Skin of body (tissue), 2 donors: ENCODE measurements around the gene PLEKHM2. TPM values are rescaled to one million over a fixed set of nuclear protein-coding genes. Genes with fewer than 3 reads are reported as not detected.

Experiments
- DNase-seq: peaks from one replicate; lab custom pipeline; 2025; lab: John Stamatoyannopoulos, UW
- total RNA-seq: library from RNA; depleted of rRNA; stranded (reverse); fragments of >200 nt; gene quantifications from one replicate; pipeline ENCODE4 v1.2.3, GENCODE V29; 2014

Gene PLEKHM2
- total RNA-seq, 1 donor from 2014 or later, result 19.6 TPM

DNA sequence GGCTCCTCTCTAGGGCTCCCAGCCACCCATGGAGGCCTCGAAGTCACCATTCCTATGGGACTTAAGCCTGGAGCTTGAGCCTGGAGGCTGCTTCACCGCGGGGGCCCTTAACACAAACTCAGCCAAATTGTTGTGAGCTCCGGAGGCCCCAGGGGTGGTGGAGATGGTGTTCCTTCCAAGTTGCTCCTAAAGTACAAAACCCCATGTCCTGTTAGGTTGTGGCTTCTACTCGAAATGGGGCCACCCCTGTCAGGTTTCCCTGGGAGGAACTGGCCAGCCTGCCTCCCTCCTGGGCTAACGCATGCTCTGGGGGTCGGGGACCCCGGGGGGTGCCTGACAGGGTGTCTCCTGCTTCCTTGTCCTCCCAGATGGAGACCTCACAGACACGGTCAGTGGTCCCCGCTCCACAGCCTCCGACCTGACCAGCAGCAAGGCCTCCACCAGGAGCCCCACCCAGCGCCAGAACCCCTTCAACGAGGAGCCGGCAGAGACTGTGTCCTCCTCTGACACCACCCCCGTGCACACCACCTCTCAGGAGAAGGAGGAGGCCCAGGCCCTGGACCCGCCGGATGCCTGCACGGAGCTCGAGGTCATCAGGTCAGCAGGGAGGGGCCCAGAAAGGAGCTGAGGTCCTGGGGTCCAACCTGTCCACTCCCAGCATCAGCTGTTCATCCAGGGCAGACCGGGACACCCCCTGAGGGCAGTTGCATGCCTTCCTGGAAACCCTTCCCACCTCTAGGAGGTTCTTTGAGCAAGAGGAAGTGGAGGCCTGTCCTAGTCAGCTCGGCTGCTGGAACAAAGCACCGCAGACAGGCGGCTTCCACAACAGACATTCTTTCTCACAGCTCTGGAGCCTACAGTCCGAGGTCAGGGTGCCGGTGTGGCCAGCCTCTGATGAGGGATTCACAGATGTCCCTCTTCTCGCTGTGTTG lies 41.1 kb downstream of the PLEKHM2 start:
- DNase-seq, result no peak

DNA sequence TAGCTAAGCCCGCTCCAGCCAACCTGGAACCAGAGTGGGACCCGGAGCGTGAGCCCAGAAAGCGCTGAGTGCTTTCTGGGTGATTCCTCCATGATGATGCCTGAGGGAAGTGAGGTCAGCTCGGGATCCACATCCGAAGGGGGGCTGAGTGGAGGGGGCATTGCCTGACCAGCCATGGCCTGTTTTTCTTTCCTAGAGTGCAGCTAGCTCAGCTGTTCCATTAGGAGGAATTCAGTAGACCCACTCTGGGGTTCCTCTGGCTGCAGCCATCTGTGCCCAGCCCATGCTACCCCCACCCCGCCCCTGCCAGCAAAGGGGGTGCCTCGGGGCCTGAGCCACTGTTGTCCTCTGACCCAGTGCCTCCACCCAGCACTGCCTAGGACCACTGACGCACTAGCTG lies 42.4 kb downstream of the PLEKHM2 start:
- no peak for DNase-seq

- no peak for DNase-seq
Observed at GRCh38 chr1:15727021-15727420, 42.9 kb downstream of the PLEKHM2 start.

DNA sequence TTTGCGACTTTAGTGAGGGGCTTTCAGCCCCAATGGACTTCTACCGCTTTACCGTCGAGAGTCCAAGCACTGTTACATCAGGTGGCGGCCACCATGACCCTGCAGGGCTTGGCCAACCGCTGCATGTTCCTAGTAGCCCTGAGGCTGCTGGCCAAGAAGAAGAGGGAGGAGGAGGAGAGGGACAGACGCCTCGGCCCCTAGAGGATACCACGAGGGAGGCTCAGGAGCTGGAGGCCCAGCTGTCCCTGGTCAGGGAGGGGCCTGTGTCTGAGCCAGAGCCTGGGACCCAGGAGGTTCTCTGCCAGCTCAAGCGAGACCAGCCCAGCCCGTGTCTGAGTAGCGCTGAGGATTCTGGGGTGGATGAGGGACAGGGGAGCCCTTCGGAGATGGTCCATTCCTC lies 43.3 kb downstream of the PLEKHM2 start:
- DNase-seq, result no peak

- DNase-seq, result no peak
Observed at GRCh38 chr1:15727866-15728534, 43.9 kb downstream of the PLEKHM2 start.

DNA sequence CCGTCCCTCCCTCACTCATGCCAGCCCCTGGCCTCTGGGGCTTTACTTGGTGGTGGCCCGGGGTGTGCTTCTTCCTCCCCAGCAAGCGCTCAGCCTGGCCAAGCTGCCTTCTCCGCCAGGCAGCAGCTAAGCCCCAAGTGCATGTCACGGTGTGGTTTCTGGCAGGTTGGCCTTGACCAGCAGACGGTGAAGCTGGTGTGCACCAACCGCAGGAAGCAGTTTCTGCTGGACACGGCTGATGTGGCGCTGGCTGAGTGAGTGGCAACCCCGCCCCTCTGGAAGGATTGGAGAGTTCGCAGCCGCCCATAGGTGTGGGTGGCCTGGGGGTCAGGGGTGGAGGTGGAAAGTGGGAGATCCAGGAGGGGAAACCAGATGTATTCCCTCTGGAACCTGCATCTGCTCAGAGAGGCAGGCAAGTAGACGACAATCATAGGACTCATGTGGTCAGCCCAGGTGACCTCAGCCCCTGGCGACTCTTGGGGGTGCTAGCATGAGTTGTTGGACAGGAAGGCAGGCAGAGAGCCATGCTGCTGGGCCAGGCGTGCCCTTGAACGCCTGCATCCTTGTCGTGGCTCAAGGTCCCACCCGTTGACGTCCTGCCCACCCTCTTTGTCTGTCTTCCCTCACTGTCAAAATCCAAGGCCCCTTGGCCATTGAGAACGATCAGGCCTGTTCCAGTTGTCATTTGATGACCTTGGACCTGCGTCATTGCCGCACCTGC lies 45.0 kb downstream of the PLEKHM2 start:
- DNase-seq, result no peak

DNA sequence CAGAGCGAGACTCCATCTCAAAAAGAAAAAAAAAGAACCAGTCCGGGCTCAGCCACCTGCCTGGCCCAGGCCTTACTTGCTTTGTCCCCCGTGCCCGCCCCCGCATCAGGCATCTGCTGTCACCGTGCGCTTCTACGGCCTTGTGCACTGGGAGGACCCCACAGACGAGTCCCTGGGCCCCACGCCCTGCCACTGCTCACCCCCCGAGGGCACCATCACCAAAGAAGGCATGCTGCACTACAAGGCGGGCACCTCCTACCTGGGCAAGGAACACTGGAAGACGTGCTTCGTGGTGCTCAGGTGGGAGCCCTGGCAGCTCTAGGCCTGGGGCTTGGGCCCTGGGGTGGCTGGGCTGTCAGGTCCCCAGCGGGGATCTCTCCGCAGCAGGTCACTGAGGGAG lies 46.3 kb downstream of the PLEKHM2 start:
- no peak for DNase-seq

GRCh38 chr1:15730936-15731335 lies 46.8 kb downstream of the PLEKHM2 start:
- DNase-seq, result no peak

DNA sequence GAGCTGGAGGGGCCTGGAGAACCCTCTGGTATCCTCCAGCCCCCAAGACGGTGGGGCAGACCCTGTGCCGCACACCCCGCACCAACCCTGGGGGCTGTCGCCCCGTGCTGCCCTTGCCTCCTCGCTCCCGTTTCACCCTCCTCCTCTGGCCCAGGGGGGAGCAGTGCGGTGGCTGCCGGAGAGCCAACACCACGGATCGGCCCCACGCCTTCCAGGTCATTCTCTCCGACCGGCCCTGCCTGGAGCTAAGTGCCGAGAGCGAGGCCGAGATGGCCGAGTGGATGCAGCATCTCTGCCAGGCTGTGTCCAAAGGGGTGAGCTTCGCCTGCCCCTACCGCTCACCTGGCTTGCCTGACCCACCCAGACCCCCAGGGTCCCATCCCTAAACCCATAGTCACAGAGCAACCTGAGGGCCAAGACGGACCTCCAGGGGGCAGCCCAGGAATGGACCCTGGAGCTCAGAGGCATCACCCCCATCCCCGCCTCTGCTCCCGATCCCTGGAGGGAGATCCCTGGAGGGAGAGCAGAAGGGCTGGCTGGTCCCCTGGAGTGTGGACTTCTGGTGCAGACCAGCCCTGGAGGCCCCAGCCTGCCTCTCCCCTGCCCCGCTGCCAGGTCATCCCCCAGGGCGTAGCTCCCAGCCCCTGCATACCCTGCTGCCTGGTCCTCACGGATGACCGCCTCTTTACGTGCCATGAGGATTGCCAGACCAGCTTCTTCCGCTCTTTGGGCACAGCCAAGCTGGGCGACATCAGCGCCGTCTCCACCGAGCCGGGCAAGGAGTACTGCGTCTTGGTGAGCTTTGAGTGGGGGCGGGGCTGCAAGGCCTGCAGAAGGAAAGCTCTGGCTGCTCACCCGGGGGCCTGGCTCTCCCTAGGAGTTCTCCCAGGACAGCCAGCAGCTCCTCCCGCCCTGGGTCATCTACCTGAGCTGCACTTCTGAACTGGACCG lies 47.9 kb downstream of the PLEKHM2 start:
- no peak for DNase-seq

DNA sequence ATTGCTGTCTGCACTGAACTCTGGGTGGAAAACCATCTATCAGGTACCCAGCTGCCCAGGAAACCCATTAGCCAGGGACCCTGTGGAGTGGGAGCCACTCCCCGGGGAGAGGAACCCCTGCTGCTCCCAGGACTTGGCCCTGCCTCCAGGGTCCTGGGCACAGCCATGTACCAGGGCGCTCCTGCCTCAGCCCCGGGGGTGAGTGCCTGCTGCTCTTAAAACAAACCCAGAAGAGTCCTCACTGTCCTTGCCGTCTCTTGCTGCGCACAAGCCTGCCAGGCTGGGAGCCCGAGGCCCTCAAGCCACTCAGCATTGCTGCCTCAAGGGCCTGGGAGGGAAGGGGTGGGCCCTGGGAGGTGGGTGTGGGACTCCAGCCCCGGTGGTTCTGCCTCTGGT lies 48.6 kb downstream of the PLEKHM2 start:
- DNase-seq, result no peak

DNA sequence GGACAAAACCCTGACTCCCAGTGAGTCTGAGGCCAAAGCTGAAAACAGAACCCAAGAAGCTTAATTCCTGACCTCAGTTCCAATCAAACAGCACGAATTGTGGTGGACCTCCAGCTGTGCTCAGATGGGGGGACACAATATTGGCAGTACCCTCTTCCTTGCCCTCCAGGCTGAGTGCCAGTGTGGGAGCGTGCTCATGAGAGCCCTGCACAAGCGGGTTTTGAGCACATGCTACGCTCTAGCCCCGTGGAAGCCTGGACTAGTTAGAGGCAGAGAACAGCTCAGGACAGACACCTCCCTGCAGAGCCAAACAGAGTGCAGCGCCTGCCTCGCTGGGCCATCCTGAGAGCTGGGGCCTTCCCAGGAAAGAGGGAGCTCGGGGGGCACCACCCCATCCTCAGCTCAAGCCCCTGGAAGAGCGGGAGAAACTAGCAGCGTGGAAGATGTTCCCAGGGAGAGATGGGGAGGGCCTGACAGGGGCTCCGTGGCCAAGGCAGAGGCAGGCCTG lies 49.2 kb downstream of the PLEKHM2 start:
- no peak for DNase-seq

- no peak for DNase-seq
Observed at GRCh38 chr1:15733726-15734226, 49.7 kb downstream of the PLEKHM2 start.

DNA sequence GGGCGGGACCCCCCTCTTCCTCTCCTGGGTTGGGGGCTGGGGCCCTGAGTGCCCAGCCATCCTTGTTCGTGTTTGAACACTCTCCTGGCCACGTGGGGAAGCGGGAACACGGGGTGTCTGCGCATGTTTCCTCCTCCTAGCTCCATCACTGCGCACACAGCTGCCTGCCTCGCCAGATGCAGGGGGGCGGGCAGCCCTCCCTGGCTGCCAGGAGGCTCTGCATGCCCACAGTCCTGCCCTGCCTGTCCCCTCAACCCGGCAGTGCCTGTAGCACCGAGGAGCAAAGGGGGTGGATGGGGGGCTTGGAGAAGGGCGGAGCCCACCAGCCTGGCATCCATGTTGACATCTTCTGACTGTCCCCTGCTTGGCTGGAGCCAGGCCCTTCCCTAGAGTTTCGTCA lies 50.2 kb downstream of the PLEKHM2 start:
- DNase-seq, result no peak

DNA sequence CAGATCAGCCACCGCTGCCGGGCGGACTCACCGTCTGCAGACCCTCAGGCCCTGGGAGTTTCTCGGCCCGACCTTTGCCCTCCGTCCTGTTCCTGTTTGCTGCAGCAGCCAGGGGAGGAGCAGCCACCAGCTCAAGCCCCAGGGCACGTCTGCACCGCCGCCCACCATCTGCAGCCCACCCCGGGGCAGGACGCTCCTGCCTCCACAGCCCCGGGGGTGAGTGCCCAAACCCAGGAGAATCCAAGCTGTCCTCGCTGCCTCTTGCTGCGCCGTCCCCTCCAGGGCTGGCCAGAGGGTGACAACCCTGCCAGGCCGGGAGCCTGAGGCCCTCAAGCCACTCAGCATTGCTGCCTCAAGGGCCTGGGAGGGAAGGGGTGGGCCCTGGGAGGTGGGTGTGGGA lies 50.8 kb downstream of the PLEKHM2 start:
- no peak for DNase-seq

DNA sequence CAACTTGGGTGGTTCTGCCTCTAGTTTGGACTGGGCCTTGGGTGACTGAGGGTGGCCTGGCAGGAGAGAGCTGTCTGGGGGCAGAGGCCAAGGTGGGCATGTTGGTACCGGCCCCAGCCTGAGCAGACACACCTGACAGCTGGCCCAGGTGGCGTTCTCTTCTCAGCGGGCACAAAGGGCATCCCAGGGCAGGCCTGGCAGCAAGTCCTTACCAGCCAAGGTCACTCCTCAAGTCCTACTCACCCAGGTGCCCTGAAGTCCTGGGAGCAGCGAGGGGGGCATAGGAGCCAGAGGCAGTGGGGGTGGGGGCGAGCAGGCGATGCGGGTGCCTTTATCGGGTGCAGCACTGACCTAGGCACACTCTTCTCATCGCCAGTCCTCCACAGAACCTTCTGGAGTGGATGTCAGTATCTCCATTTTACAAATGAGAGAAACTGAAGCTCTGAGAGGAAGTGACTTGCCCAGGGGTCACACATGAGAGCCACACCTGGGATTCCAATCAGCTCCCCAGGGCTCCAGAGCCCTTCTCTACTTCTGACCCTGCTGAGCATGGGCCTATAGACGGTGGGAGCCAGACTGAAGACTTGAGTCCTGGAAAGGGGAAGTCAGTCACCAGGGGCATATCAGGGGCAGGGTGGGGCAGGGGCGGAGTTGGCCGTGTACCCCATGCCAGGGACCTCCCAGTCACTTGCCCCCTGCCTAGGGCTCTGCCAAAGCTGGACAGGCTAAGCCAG lies 51.4 kb downstream of the PLEKHM2 start:
- no peak for DNase-seq

DNA sequence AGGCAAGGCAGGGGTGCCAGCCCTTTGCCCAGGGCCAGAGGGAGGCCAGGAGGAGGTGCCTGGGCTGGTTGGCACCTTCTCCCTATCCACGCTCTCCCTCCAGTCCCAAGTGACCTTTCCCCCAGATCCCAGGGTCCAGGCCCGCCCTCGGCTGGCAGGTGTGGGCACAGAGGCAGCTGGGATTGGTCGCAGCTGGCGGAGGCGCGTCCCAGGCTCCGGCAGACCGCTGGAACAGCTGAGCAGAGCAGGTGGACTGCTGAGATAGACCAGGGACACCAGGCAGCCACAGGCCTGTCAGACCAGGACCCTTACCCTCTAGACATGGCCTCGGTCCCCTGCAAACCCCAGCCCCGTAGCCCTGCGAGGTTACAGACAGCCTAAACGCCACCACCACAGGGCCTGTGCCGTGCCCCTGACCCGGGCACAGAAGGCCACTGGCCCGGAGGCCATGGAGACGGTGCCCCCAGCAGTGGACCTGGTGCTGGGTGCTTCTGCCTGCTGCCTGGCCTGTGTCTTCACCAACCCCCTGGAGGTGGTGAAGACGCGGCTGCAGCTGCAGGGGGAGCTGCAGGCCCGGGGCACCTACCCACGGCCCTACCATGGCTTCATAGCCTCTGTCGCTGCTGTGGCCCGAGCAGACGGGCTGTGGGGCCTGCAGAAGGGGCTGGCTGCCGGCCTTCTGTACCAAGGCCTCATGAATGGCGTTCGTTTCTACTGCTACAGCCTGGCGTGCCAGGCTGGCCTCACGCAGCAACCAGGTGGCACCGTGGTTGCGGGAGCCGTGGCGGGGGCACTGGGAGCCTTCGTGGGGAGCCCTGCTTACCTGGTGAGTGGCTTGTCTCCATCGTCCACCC lies 52.1 kb downstream of the PLEKHM2 start, which contains the start of gene SLC25A34:
TSS of gene SLC25A34 (plus strand) at position 221 of the 854 bp plus-strand sequence. CDS start at position 449, 228 bp downstream.
- DNase-seq, result no peak

DNA sequence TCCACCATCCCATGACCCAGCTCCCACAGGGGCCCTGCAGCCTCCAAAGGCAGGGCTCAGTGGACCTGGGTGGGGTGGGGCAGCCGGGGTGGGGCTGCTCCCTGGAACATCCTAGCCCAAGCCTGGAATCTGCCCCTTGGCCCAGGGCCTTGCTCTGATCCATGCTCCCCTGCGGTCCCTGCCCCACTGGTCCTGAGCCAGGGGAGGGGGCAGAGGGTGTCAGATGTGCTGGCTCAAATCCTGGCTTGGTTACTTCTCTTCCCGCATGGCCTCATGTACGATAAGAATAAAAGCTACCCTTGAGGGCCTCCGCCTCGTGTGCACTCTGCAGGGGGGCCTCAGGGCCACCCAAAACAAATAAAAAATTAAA lies 52.8 kb downstream of the PLEKHM2 start:
- DNase-seq, result no peak
